B cell (primary cell): ENCODE measurements around the gene ING5. TPM values are rescaled to one million over a fixed set of nuclear protein-coding genes. Genes with fewer than 3 reads are reported as not detected.

Experiments used
- ATAC-seq: fragments of 200-7000 bp; cut with Tn5 transposase; one replicate; pipeline ENCODE4 v1.10.0; 2021; ENCODE audit warnings: low read depth, mild to moderate bottlenecking, moderate number of reproducible peaks, moderate library complexity
- CTCF ChIA-PET: fragments of 350-600 bp; sonication (Branson Sonifier 250); formaldehyde crosslinking; loops from one replicate; lab custom pipeline; 2021; ENCODE audit warnings: antibody characterized with exemption, inconsistent platforms; lab: Charles Lee
- POLR2A ChIA-PET: fragments of 350-600 bp; sonication (Branson Sonifier 250); formaldehyde crosslinking; loops from one replicate; lab custom pipeline; 2021; ENCODE audit warnings: antibody characterized with exemption; lab: Charles Lee
- DNase-seq: peaks from one replicate; pipeline ENCODE4 v3.0.0; 2013
- H2AFZ ChIP-seq: 2 replicates; pipeline ENCODE4 v1.6.1; 2012; ENCODE audit warnings: mild to moderate bottlenecking, low read depth, low read length; ENCODE audit not compliant: insufficient read depth, poor library complexity, severe bottlenecking
- H3K27ac ChIP-seq, 2 donors: 1 replicate in 1 of 2; 2 replicates in 1 of 2; pipeline ENCODE4 v1.5.1; 2012 to 2013; ENCODE audit warnings: low read length in 2 of 2, mild to moderate bottlenecking in 2 of 2, moderate library complexity in 1 of 2
- H3K27me3 ChIP-seq, 4 experiments: fragments of 200-600 bp in 1 of 4; sonication (generic) in 1 of 4; replicated peaks in 1 of 4; 1 replicate in 2 of 4; 2 replicates in 2 of 4; pipeline versions ENCODE4 v1.6.1 to v1.7.0; 2013 to 2016; ENCODE audit warnings: low read length in 3 of 4, mild to moderate bottlenecking in 2 of 4, mixed read lengths in 1 of 4, moderate library complexity in 1 of 4; ENCODE audit not compliant: insufficient read depth in 4 of 4, control insufficient read depth in 3 of 4; ENCODE audit errors: control extremely low read depth in 1 of 4
- H3K36me3 ChIP-seq, 2 experiments: replicated peaks in 1 of 2; 1 replicate in 1 of 2; 2 replicates in 1 of 2; pipeline versions ENCODE4 v1.6.1 to v1.7.1; 2013; ENCODE audit warnings: low read length in 1 of 2; ENCODE audit not compliant: insufficient read depth in 2 of 2, control insufficient read depth in 1 of 2; ENCODE audit errors: control extremely low read depth in 1 of 2, extremely low read depth in 1 of 2
- H3K4me1 ChIP-seq, 2 donors: fragments of 200-600 bp in 1 of 2; sonication (generic) in 1 of 2; 1 replicate in 1 of 2; 2 replicates in 1 of 2; pipeline versions ENCODE4 v1.5.1 to v1.6.1; 2013 to 2017; ENCODE audit warnings: low read length in 2 of 2; ENCODE audit not compliant: control insufficient read depth in 2 of 2, insufficient read depth in 2 of 2
- H3K4me2 ChIP-seq: replicated peaks from 2 replicates; pipeline ENCODE3; 2012; ENCODE audit warnings: mild to moderate bottlenecking, low read depth, low read length; ENCODE audit not compliant: poor library complexity, severe bottlenecking
- H3K4me3 ChIP-seq, 5 experiments: fragments of 200-600 bp in 1 of 5; sonication (generic) in 1 of 5; 1 replicate in 3 of 5; 2 replicates in 2 of 5; pipeline versions ENCODE4 v1.5.1 to v1.7.0; 2011 to 2016; ENCODE audit warnings: low read length in 4 of 5, mild to moderate bottlenecking in 4 of 5, low read depth in 2 of 5, control low read depth in 1 of 5, moderate library complexity in 1 of 5; ENCODE audit not compliant: insufficient read depth in 1 of 5; ENCODE audit errors: control extremely low read depth in 1 of 5, extremely low read depth in 1 of 5
- H3K79me2 ChIP-seq: fragments of 200-600 bp; sonication (generic); one replicate; pipeline ENCODE4 v1.6.0; 2016; ENCODE audit warnings: low read length; ENCODE audit not compliant: control insufficient read depth, insufficient read depth
- H3K9ac ChIP-seq: fragments of 200-600 bp; sonication (generic); 2 replicates; pipeline ENCODE4 v1.6.1; 2017; ENCODE audit warnings: mild to moderate bottlenecking, low read length, moderate library complexity
- H3K9me3 ChIP-seq, 3 donors: one replicate each; pipeline versions ENCODE4 v1.6.1 to v1.7.1; 2013; ENCODE audit warnings: low read length in 2 of 3; ENCODE audit not compliant: control insufficient read depth in 2 of 3, insufficient read depth in 1 of 3; ENCODE audit errors: control extremely low read depth in 1 of 3
- H4K20me1 ChIP-seq: 2 replicates; pipeline ENCODE4 v1.6.0; 2012; ENCODE audit warnings: mild to moderate bottlenecking, low read length; ENCODE audit not compliant: insufficient read depth, control insufficient read depth, poor library complexity, severe bottlenecking
- H3K27ac Mint-ChIP-seq: one replicate; pipeline ENCODE4 v1.8.0; 2021; ENCODE audit warnings: mixed read lengths
- H3K27me3 Mint-ChIP-seq: one replicate; pipeline ENCODE4 v1.8.0; 2021; ENCODE audit warnings: mixed read lengths
- H3K4me1 Mint-ChIP-seq: one replicate; pipeline ENCODE4 v1.8.0; 2021; ENCODE audit warnings: mixed read lengths
- H3K4me3 Mint-ChIP-seq: one replicate; pipeline ENCODE4 v1.8.0; 2021; ENCODE audit warnings: mixed read lengths
- H3K9me3 Mint-ChIP-seq: one replicate; pipeline ENCODE4 v1.8.0; 2022; ENCODE audit warnings: mixed read lengths; ENCODE audit not compliant: insufficient read depth
- CTCF ChIP-seq: fragments of 200-600 bp; IDR thresholded peaks from one replicate; pipeline ENCODE4 v1.8.0; 2022; ENCODE audit warnings: antibody characterized with exemption, mild to moderate bottlenecking
- EZH2 ChIP-seq: IDR thresholded peaks from 2 replicates; pipeline ENCODE4 v1.6.1; 2012; ENCODE audit warnings: borderline replicate concordance, low read depth, mild to moderate bottlenecking, moderate library complexity, low read length; ENCODE audit not compliant: insufficient read depth, poor library complexity, severe bottlenecking
- WGBS: methylation state at CpG from one replicate; pipeline ENCODE4 v1.1.5; 2013; ENCODE audit warnings: missing lambda C conversion rate; ENCODE audit not compliant: insufficient coverage; 5-methylcytosine and 5-hydroxymethylcytosine counted together
- intact Hi-C: fragments of 100-400 bp; cut with micrococcal nuclease; formaldehyde crosslinking; loops from one replicate; pipeline ENCODE4 v1.10.0; 2022
- polyA plus RNA-seq: library from polyadenylated mRNA; depleted of rRNA; stranded (reverse); fragments of >200 nt; gene quantifications from 2 replicates; pipeline ENCODE4 v1.2.3, GENCODE V29; 2012
- total RNA-seq, 2 donors: library from RNA; stranded (reverse); fragments of 120-200 nt in 1 of 2; gene quantifications; 1 replicate in 1 of 2; 2 replicates in 1 of 2; pipeline versions ENCODE4 v1.2.3 to v1.2.4, GENCODE V29; 2013 to 2022

The ING5 gene
- total and polyA plus RNA-seq, 2 donors (not counting 1 experiment from before 2014, with no cell fraction given) = 70.7 to 82.9 TPM

GRCh38 chr2:241652722-241653121 lies 49.1 kb upstream of the ING5 start:
- H3K4me3 Mint-ChIP-seq = no peak overlapping the region
- TF ChIP-seq CTCF (no peak), EZH2 (no peak)
- 97% methylated on average over 9 of the region's 9 CpGs for WGBS
- no peak overlapping the region for H3K27ac ChIP-seq
- H3K4me1 Mint-ChIP-seq = peaks cover 3% of the 10 kb centered on the region
- no peaks in the 10 kb centered on the region for H3K9me3 ChIP-seq
- H3K27ac Mint-ChIP-seq = no peak overlapping the region
- no peak overlapping the region for H3K4me3 ChIP-seq
- H3K4me1 ChIP-seq = no peaks in the 10 kb centered on the region
- DNase-seq (no peak), ATAC-seq (no peak)
- intact Hi-C loops = no loop called here
- H2AFZ ChIP-seq = no peak overlapping the region
- POLR2A ChIA-PET = no interaction called here
- no peak overlapping the region for H3K9ac ChIP-seq
- H3K9me3 Mint-ChIP-seq = no peaks in the 10 kb centered on the region
- H3K79me2 ChIP-seq = peaks cover 37% of the 10 kb centered on the region
- no peaks in the 10 kb centered on the region for H3K27me3 Mint-ChIP-seq
- CTCF ChIA-PET = no interaction called here
- H3K4me2 ChIP-seq = no peak overlapping the region
- no peaks in the 10 kb centered on the region for H3K27me3 ChIP-seq
- H3K36me3 ChIP-seq = peaks cover 0 to 53% of the 10 kb centered on the region in 2 experiments
- H4K20me1 ChIP-seq = peaks cover 32% of the 10 kb centered on the region

GRCh38 chr2:241653210-241653750 lies 48.6 kb upstream of the ING5 start:
- intact Hi-C loops = no loop called here
- ATAC-seq (no peak), DNase-seq (no peak)
- peaks cover 27% of the 10 kb centered on the region for H4K20me1 ChIP-seq
- H3K9me3 Mint-ChIP-seq = no peaks in the 10 kb centered on the region
- H3K27ac ChIP-seq = no peak overlapping the region
- H3K4me1 Mint-ChIP-seq = peaks cover 3% of the 10 kb centered on the region
- TF ChIP-seq EZH2 = no peak
- TF ChIP-seq CTCF = no peak
- H3K36me3 ChIP-seq = peaks cover 0 to 57% of the 10 kb centered on the region in 2 experiments
- no peak overlapping the region for H3K4me3 ChIP-seq
- H3K27me3 ChIP-seq = no peaks in the 10 kb centered on the region
- no peak overlapping the region for H2AFZ ChIP-seq
- CTCF ChIA-PET = interaction anchor here (0.7 kb wide), 1 partner anchor 15 kb away, joined by 4 read pairs; no protein-coding TSS in a partner anchor
- no peak overlapping the region for H3K9ac ChIP-seq
- WGBS = 98% methylated on average over 13 of the region's 13 CpGs
- no peak overlapping the region for H3K4me2 ChIP-seq
- no peaks in the 10 kb centered on the region for H3K27me3 Mint-ChIP-seq
- POLR2A ChIA-PET = no interaction called here
- peaks cover 32% of the 10 kb centered on the region for H3K79me2 ChIP-seq
- H3K9me3 ChIP-seq = no peaks in the 10 kb centered on the region
- no peak overlapping the region for H3K27ac Mint-ChIP-seq
- H3K4me3 Mint-ChIP-seq = no peak overlapping the region
- H3K4me1 ChIP-seq = no peaks in the 10 kb centered on the region
